HG03521 (cell line): ENCODE measurements around the gene POU6F1.
A peak's percentile ranks its signal among the peaks of the same experiment; 100 is the strongest.
"Not testable (repeated sequence)": the region's sequence is repeated elsewhere in the genome, so short reads cannot be mapped to it uniquely, and the experiment has no call there.

Source experiments
- ATAC-seq: cut with Tn5 transposase; IDR thresholded peaks from one replicate; pipeline ENCODE4 v1.9.1; 2021; ENCODE audit warnings: mild to moderate bottlenecking, moderate library complexity; ENCODE audit not compliant: unreplicated experiment

Gene POU6F1, protein sequence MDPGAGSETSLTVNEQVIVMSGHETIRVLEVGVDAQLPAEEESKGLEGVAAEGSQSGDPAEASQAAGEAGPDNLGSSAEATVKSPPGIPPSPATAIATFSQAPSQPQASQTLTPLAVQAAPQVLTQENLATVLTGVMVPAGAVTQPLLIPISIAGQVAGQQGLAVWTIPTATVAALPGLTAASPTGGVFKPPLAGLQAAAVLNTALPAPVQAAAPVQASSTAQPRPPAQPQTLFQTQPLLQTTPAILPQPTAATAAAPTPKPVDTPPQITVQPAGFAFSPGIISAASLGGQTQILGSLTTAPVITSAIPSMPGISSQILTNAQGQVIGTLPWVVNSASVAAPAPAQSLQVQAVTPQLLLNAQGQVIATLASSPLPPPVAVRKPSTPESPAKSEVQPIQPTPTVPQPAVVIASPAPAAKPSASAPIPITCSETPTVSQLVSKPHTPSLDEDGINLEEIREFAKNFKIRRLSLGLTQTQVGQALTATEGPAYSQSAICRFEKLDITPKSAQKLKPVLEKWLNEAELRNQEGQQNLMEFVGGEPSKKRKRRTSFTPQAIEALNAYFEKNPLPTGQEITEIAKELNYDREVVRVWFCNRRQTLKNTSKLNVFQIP

DNA sequence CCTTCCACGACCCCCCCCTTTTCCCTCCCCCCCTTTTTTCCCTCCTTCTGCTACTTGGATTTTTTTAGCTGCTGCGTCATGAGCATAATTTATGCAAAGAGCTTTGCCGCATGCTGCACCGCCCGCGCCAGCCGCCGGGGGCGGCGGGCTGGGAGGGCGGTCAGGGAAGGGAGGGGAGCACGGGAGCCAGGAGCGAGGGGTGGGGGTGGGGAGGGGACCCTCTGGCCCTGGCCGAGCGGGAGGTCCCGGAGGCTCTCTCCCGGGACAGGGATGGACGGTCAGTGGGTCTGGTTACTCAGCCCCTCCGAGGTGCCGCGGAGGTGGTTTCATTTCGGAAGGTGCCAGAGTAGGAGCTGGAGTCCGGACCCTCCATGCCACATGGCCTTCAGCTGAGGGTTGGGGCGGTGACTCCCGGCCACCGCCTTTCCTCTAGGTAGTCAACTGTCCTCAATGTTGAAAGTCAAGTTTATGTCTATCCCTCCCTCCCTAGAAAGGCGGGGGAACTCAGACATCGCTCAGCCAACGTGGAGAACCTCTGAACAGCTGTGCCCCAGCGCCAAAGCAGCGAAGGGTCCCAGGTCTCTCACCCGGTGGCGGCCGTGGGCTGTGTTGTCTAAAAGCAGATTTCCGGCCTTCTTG lies at the start of gene POU6F1:
Gene POU6F1 (minus strand): TSS at position 95 of the 639 bp plus-strand sequence. CDS start 11,226 bp downstream, outside the sequence.
- ATAC-seq, result peak; percentile 71

DNA sequence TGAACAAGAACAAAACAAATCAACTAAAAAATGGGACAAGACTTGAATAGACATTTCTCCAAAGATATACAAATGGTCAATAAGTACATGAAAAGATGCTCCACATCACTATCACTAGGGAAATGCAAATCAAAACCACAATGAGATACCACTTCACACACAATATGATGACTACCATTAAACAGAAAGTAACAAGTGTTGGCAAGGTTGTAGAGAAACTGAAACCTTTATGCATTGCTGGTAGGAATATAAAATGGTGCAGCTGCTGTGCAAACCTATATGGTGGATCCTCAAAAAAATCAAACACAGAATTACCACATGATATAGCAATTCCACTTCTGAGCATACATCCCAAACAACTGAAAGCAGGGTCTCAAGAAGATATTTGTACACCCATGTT lies 47.2 kb upstream of the POU6F1 start:
- peak; percentile 59 for ATAC-seq

DNA sequence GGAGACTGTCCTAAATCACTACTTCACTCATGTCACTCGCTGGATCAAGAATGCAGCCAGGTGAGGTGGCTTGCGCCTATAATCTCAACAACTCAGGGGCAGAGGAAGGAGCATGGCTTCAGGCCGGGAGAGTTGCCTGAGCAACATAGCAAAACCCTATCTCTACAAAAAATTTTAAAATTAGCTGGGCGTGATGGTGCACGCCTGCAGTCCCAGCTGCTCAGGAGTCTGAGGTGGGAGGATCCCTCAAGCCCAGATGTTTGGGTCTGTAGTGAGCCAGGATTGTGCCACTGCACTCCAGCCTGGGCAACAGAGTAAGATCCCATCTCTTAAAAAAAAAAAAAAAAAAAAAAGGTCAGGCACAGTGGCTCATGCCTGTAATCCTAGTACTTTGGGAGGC lies 46.4 kb upstream of the POU6F1 start:
- ATAC-seq, result no peak

DNA sequence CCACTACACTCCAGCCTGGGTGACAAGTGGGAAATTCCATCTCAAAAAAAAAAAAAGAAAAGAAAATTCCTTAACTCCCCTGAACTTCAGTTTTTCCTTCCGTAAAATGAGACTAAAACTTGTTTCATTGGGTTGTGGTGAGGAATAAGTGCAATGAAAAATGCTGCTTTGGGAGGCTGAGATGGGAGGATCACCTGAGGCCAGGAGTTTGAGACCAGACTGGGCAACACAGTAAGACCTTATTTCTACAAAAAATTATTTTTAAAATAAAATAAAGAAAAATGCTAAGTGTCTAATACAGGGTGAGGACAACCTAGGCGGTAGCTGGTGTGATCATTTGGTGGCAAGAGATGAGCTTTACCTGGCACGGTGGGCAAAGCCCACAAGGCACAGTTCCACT lies 45.5 kb upstream of the POU6F1 start:
- no peak for ATAC-seq

DNA sequence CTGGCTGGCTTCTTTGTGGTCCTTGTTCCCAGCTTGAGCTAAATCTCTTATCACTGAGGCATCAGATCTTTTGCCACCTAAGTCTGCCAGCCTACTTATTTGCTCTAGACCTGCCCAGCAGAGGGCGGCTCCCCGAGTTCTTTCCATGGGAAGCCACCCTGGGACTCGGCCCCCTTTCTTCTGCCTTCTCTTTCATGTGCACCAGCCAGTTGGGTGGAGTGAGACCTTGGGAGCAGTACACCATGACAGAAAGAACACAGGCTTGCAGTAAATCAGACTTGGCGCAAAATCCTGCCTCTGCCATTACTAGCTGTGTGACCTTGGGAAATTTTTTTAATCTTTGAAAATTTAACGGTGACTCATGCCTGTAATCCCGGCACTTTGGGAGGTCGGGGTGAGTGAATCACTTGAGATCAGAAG lies 44.9 kb upstream of the POU6F1 start:
- ATAC-seq, result no peak

DNA sequence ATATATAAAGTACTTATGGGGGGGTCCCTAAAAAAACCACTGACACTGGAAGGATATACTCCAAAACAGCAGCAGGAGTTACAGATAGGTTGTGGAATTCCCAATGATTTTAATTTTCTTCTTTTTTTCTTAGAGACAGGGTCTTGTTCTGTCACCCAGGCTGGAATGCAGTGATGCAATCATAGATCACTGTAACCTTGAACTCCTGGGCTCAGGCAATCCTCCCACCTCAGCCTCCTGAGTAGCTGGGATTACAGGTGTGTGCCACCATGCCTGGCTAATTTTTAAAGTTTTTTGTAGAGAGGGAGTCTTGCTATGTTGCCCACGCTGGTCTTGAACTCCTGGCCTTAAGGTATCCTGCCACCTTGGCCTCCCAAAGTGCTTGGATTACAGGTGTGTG lies 41.7 kb upstream of the POU6F1 start:
- not testable (repeated sequence) for ATAC-seq

DNA sequence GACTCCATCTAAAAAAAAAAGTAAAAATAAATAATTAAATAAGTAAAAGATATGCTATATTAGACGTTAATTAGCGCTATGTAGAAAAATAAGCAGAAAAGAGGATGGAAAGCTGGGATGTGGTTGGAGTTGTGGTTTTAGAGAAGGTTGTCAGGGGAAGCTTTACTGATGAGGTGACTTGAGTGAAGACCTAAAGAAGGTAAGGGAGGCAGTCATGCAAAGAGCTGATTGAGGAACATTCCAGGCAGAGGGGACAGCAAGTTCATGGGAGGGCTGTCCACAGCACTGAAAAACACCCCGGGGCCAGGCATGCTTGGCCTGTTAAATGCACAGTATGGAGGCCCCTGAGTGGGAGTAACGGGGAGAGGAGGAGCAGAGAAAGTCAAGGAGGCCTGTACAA lies 36.7 kb upstream of the POU6F1 start:
- ATAC-seq, result no peak

DNA sequence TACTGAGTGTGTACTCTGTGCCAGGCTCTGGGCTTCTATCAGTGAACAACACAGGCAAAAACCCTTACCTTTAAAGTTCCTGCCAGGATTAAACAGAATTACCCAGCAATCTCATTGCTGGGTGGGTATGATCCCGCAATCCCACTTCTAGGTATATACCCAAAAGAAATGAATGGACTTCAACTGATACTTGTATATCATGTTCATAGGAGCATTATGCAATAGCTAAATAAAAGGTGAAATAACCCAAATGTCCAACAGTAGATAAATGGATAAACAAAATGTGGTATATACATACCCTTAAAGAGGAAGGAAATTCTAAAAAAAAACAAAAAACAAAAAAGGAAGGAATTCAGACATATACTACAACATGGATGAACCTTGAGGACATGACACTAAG lies 35.4 kb upstream of the POU6F1 start:
- no peak for ATAC-seq

DNA sequence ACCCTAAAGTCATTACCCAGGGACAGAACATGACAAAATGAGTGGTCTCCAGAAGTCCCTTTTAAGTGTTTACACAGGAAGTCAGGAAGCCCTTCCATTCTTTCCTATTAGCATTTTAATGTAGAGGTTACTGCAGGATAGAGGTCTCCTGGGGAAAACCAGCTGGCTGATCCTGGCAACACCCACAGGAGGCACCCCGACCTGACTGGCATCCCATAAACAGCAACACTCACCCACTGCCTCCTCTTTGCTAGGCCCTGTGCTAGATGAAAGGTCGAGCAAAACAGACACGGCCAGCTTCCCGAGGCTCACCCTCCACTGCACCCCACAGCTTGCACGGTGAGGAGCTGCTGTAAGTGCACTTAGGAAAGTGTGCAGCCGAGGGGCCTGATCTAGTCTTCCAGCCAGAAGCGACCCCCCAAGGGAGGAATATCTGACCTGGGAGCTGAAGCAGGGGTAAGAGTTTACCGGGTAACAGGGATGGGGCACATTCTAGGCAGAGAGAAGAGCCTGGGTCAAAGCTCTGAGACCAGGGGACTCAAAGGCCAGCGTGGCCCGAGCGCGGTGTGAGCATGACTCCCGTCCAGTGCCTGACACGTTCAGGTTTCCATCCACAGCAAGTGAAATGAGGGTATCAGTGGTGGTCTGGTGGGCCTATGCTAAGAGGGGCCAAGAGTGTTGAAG lies 29.8 kb upstream of the POU6F1 start:
- no peak for ATAC-seq

DNA sequence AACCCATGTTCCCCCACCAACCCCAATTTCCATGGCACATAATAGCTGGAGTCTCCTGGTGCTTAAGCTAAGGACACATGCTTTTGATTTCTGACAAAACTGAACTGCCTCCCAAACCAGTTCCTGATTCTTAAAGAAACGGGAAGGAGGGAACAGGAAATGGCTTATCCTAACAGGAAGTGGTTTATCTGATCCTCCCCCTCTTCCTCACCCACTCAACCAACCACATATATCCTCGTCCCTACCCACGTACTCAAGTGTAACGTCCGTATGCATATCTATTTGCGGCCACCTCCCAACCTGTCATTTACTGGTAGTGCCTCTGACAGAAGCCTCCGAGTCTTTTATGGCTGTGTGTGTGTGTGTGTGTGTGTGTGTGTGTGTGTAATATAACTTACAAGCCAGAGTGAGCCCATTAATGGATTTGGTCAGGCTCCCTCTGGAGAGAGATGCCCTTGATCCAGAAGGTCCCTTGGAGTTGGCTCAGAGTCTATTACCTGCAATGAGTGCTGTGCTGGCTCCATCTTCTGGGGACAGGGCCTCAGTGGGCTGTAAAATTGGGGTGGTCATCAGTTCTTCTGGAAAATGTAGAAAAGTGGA lies 28.5 kb upstream of the POU6F1 start:
- ATAC-seq, result no peak

DNA sequence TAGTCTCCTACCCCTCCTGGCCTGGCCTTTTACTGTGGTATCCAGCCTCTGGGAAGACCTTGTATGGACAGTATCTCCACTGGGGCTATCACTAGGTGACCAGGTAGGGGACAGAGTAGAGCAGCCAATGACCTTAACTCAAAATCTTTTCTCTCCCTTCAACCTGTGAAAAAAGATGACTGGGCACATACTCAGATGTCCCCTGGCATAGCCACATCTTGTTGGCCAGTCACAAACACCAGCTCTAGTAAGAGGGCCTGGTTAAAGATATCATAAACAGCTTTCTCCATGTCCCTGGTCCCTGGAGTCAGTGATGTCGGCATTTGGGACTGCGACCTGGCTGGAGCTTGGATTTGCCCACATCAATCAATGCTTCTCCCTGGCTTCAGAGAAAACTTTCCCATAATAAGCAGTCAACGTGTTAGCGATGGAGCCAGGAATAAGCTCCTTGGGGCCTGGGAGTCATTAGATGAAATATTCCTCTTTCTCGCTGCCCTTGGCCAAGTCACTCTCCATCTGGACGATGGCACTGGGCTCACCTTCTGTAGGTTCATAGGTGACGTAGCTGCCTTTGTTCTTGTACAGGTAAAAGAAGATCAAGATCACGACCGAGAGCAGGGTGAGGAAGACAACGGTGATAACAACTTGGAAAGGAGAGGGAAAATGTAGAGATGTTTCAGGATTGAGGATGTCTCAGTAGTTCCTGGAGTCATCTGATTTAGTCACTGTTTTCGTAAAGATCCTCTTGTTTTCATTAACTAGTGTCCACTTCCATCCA lies 27.8 kb upstream of the POU6F1 start:
- ATAC-seq, result no peak

DNA sequence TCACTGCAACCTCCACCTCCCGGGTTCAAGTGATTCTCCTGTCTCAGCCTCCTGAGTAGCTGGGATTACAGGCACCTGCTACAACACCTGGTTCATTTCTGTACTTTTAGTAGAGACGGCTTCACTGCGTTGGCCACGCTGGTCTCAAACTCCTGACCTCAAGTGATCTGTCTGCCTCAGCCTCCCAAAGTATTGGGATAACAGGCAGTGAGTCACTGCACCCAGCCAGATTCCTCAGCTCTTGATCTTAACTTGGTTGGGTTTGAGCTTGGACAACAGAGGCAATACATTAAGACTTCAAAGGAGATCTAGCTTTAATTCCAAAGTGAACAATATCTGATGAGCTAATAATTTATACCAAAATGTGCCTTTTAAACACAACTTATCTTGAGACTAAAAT lies 26.4 kb upstream of the POU6F1 start:
- ATAC-seq, result no peak

DNA sequence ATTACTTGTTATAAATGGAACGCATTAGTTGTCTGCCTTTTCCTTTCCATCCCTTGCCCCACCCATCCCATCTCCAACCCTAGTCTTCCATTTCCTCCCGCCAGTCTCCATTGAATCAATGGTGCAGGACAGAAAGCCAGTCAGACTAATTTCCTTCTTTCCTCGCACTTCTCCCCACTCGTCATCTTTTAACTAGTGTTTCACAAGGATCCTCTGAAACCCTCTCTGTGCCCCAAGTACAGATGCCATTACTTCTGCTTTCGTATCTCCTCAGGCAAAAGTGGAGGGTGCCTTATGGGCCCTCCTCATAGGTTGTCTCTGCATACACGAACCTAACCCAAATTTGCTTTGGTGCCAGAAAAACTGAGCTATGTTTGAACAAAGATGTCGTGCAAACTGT lies 25.0 kb upstream of the POU6F1 start:
- no peak for ATAC-seq

DNA sequence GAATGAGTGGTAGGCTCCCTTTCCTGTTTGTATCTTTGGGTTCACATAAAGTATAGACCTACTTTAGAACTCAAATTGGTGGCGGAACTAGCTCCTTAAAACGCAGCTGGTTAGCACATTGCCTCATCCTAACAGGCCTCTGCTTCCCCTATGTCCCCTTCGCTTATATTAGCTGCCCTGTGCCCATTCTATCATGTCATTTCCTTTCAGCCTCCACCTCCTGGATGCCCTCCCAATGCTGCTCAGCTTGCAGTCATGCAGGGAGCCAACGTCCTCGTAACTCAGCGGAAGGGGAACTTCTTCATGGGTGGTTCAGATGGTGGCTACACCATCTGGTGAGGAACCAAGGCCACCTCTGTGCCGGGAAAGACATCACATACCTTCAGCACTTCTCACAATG lies 24.3 kb upstream of the POU6F1 start:
- no peak for ATAC-seq

DNA sequence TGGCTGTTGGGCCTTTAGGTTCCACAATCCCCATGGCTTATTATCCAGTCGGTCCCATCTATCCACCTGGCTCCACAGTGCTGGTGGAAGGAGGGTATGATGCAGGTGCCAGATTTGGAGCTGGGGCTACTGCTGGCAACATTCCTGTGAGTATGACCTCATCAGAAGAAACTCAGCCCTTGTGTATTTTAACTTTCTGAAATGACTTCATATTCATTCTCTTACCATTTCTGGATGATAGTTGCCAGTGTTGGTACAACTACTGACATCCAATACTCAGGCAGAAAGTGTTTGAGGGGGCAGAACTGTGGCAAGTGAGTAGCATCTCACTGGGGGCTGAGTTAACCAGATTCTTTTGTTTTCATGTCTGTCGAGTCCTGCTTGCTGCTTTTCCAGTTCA lies 23.1 kb upstream of the POU6F1 start:
- no peak for ATAC-seq

DNA sequence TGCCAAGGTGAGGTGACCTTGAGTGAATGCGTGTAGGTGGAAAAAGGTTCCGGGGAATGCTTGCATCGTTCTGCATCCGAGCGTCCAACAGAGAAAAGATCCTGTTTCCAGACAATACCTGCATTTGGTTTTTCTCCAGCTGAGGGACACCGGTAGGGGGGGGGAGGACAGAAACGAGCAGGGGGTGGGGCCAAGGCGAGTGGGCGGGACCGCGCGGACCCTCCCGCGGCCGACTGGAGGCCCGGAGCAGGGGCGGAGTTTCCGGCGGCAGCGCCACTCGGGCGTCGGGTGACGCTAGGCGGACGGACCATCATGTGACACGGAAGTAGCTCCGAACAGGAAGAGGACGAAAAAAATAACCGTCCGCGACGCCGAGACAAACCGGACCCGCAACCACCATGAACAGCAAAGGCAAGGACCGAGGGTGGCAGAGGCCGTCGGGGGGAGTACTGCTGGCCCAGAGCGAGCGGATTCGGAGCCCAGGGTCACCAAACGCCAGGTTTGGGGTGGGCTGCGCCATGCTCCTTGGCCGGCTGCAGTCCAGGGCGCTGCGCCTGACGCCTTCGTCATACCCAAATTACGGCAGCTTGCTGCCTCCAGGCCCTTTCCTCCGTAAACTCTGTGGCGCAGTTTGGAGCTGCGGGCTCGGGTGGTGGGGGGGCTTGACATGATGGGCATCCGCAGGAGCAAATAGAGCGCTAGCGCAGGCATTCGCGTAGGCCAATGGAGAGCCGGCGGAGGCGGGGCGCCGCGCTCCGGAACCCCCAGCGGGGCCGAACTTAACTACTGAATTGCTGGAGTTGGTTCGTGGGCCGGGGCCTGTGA lies 20.9 kb upstream of the POU6F1 start, which contains the start of gene DAZAP2:
Gene DAZAP2 (plus strand): TSS at position 317 of the 825 bp plus-strand sequence. CDS start 82 bp downstream, at position 399.
- ATAC-seq, result peak; percentile 90

DNA sequence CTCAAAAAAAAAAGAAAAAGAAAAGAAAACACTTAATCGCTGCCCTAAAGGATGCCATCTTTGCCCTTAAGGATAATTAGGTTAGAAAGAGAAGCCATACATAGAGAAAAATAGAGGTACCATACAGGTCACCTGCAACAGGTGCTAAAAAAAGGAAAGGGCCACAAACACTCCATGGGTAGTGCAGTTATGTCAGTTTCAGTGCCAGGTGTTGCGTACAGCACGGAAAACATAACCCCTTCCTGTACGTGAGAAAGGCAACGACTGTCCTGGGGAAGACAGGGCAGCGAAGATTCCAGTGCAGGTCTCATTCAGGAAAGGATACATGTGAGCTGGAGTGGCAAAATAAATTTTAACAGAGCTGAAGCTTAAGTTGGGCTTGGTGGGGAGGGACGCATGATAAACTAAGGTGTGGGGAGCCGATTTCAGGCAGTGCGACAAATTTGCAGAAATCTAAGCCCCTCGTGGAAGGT lies 20.2 kb upstream of the POU6F1 start:
- ATAC-seq, result no peak

DNA sequence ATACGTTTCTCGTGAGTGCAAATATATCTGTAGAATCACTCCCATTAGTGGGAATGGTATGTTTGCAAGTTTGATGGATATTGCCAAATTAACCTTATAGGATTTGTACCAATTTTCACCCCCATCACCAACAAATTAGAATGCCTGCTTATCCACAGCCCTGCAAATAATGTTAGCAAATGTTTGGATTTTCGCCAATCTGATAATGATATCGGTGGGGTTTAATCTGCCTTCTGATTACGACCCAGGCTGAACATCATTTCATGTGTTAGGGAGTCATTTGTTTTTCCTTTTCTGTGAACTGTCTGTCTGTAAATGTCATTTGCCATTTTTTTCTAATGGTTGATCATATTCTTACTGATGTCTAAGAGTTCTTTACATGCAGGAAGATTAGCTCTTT lies 16.7 kb upstream of the POU6F1 start:
- ATAC-seq, result no peak

DNA sequence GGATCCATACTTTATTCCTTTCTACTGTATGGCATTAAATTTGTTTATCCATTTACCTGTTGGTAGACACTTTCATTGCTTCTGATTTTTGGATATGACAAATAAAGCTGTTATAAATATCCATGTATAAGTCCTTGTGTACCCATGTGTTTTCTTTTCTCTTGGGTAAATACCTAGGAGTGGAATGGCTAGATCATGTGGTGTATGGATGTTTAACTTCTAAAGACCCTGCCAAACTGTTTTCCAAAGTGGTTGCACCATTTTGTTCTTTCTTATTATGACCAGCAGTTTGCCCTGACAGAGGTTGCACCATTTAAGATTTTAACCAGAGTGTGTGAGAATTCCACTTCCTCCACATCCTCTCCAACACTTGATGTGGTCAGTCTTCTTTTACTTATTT lies 14.8 kb upstream of the POU6F1 start:
- ATAC-seq, result no peak
